K562 (cell line): Measurements from ENCODE around the gene PARP15. TPM values are rescaled to one million over a fixed set of nuclear protein-coding genes. Genes with fewer than 3 reads are reported as not detected.

Experiments used
- ATAC-seq: fragments of 200-7000 bp; cut with Tn5 transposase; 3 replicates; pipeline ENCODE4 v1.9.1; 2020; ENCODE audit warnings: moderate library complexity
- BruUV-seq: library from RNA; stranded (reverse); fragments of 400-500 nt; replicated peaks from 2 replicates; lab custom pipeline; 2021; lab: Mats Ljungman, UMichigan
- CTCF ChIA-PET: fragments of 300-600 bp; formaldehyde crosslinking; extraction: SDS; loops from one replicate; lab custom pipeline; 2021; ENCODE audit warnings: low intra/inter-chr PET ratio; lab: Yijun Ruan, JAX
- POLR2A ChIA-PET: fragments of 300-600, 350-650 bp; sonication (Branson Sonifier 250); formaldehyde crosslinking; extraction: SDS; loops from one replicate; lab custom pipeline; 2021; ENCODE audit warnings: antibody characterized with exemption, inconsistent platforms; lab: Yijun Ruan, JAX
- DNase-seq, 4 experiments: peaks; one replicate each; pipeline versions ENCODE4 v3.0.0 to v3.0.0-alpha.2; 2011 to 2018; ENCODE audit warnings: low spot score in 3 of 4, mixed read lengths in 3 of 4; ENCODE audit errors: extremely low read depth in 1 of 4
- FAIRE-seq: peaks from 2 replicates; lab custom pipeline; 2011; peaks lifted over from hg19 to GRCh38; lab: Jason Lieb, UNC
- H2AFZ ChIP-seq: 2 replicates; pipeline ENCODE4 v1.6.0; 2011; ENCODE audit warnings: low read depth, low read length, control low read depth, inconsistent platforms
- H3K27ac ChIP-seq: fragments of 200-600 bp; 3 replicates; pipeline ENCODE4 v1.8.0; 2011; ENCODE audit warnings: low read depth, mild to moderate bottlenecking, control low read depth, inconsistent platforms, low read length, moderate library complexity, mixed read lengths; ENCODE audit errors: extremely low read depth
- H3K27me3 ChIP-seq, 2 experiments: fragments of 300-600 bp in 1 of 2; 2 replicates in 1 of 2; 3 replicates in 1 of 2; pipeline versions ENCODE4 v1.6.0 to v1.8.0; 2011; ENCODE audit warnings: inconsistent platforms in 2 of 2, low read length in 2 of 2, mild to moderate bottlenecking in 1 of 2, mixed read lengths in 1 of 2, moderate library complexity in 1 of 2; ENCODE audit not compliant: control insufficient read depth in 2 of 2, insufficient read depth in 2 of 2
- H3K36me3 ChIP-seq: fragments of 300-600 bp; 3 replicates; pipeline ENCODE4 v1.8.0; 2011; ENCODE audit warnings: mild to moderate bottlenecking, low read length, inconsistent platforms; ENCODE audit not compliant: control insufficient read depth, insufficient read depth
- H3K4me1 ChIP-seq, 2 experiments: fragments of 200-600 bp in 1 of 2; replicated peaks in 1 of 2; 2 replicates in 1 of 2; 3 replicates in 1 of 2; pipeline versions ENCODE4 v1.5.1 to v1.8.0; 2011; ENCODE audit warnings: inconsistent platforms in 2 of 2, low read length in 2 of 2, mild to moderate bottlenecking in 1 of 2, mixed read lengths in 1 of 2, moderate library complexity in 1 of 2; ENCODE audit not compliant: control insufficient read depth in 2 of 2, insufficient read depth in 2 of 2
- H3K4me2 ChIP-seq: 2 replicates; pipeline ENCODE4 v1.6.1; 2011; ENCODE audit warnings: low read length, control low read depth, inconsistent platforms, mixed read lengths; ENCODE audit not compliant: insufficient read depth
- H3K4me3 ChIP-seq: fragments of 200-600 bp; sonication (generic), shearing (Covaris generic); 2 replicates; pipeline ENCODE4 v1.5.1; 2016; ENCODE audit warnings: control low read depth, inconsistent platforms
- H3K79me2 ChIP-seq: fragments of 200-600 bp; 3 replicates; pipeline ENCODE4 v1.8.0; 2011; ENCODE audit warnings: low read length, inconsistent platforms; ENCODE audit not compliant: control insufficient read depth, insufficient read depth
- H3K9ac ChIP-seq, 2 experiments: 2 replicates each; pipeline versions ENCODE4 v1.6.0 to v1.6.1; 2011; ENCODE audit warnings: low read depth in 2 of 2, low read length in 2 of 2, control low read depth in 1 of 2, inconsistent platforms in 1 of 2, mild to moderate bottlenecking in 1 of 2, mixed read lengths in 1 of 2; ENCODE audit not compliant: insufficient read depth in 1 of 2
- H3K9me1 ChIP-seq: one replicate; pipeline ENCODE4 v1.6.0; 2011; ENCODE audit warnings: inconsistent platforms, mild to moderate bottlenecking, low read length, moderate library complexity; ENCODE audit not compliant: control insufficient read depth, insufficient read depth
- H3K9me3 ChIP-seq: replicated peaks from 2 replicates; pipeline ENCODE4 v1.5.1; 2011; ENCODE audit warnings: low read depth, low read length, inconsistent platforms; ENCODE audit not compliant: control insufficient read depth, insufficient read depth
- H4K20me1 ChIP-seq: replicated peaks from 2 replicates; pipeline ENCODE4 v1.6.1; 2011; ENCODE audit warnings: low read length, inconsistent platforms, mixed read lengths; ENCODE audit not compliant: control insufficient read depth, insufficient read depth
- L3MBTL2 ChIP-seq: fragments of 450-650 bp; IDR thresholded peaks from 2 replicates; pipeline ENCODE4 v1.6.1; 2016; ENCODE audit warnings: mild to moderate bottlenecking, moderate library complexity
- MCM7 ChIP-seq, 2 experiments: fragments of 450-650 bp; IDR thresholded peaks; 2 replicates each; pipeline ENCODE4 v1.6.1; 2016 to 2018
- NONO ChIP-seq, 2 experiments: fragments of 200-400 bp in 1 of 2; fragments of 450-650 bp in 1 of 2; formaldehyde crosslinking in 1 of 2; IDR thresholded peaks; 2 replicates each; pipeline ENCODE4 v1.6.1; 2017; ENCODE audit warnings: low read depth in 2 of 2, mild to moderate bottlenecking in 2 of 2, moderate library complexity in 2 of 2, low read length in 1 of 2
- WGBS: fragments of 100-300 bp; shearing (Covaris generic); methylation state at CpG from one replicate; pipeline ENCODE4 v1.1.6; 2016; ENCODE audit warnings: low coverage, mixed read lengths; ENCODE audit not compliant: insufficient coverage; ENCODE audit errors: missing lambda C conversion rate; 5-methylcytosine and 5-hydroxymethylcytosine counted together
- in situ Hi-C: fragments of 300-500 bp; cut with MboI; formaldehyde crosslinking; loops from 4 replicates; pipeline ENCODE4 v1.15.0; 2018; ENCODE audit warnings: inconsistent platforms, mixed read lengths
- intact Hi-C: fragments of 100-400 bp; cut with micrococcal nuclease; formaldehyde crosslinking; loops from 2 replicates; pipeline ENCODE4 v1.14.2; 2022
- polyA plus RNA-seq, 8 experiments: library from polyadenylated mRNA; depleted of rRNA in 4 of 8; stranded (reverse) in 5 of 8; unstranded in 3 of 8; fragments of >200 nt; fragmentation: Nextera tagmentation in 2 of 8; fragmentation: Illumina TruSeq in 1 of 8; extraction: Ambion mirVana in 2 of 8; extraction: Trizol in 1 of 8; gene quantifications; 2 replicates each; pipeline versions ENCODE4 v1.2.1 to v1.2.3, GENCODE V29; 2011 to 2014; ENCODE audit warnings: inconsistent platforms in 1 of 8, missing spikeins in 1 of 8
- total RNA-seq, 7 experiments: library from RNA; depleted of rRNA in 6 of 7; stranded (reverse); fragments of >200 nt in 6 of 7; fragmentation: Illumina TruSeq in 2 of 7; extraction: Trizol in 2 of 7; gene quantifications; 2 replicates each; pipeline versions ENCODE4 v1.2.1 to v1.2.3, GENCODE V29; 2011 to 2021; ENCODE audit warnings: low replicate concordance in 1 of 7
- TF ChIP-seq, protein P1 (sequence below), 2 experiments: fragments of 450-650 bp; conservative IDR thresholded peaks; 2 replicates each; pipeline ENCODE4 v1.6.1; 2017; ENCODE audit warnings: mild to moderate bottlenecking in 2 of 2, moderate library complexity in 2 of 2
- TF ChIP-seq, protein P2 (sequence below), 2 experiments: IDR thresholded peaks in 1 of 2; conservative IDR thresholded peaks in 1 of 2; 2 replicates each; pipeline ENCODE4 v1.6.1; 2016; ENCODE audit warnings: low read depth in 2 of 2, mild to moderate bottlenecking in 1 of 2, missing compliant biosample characterization in 1 of 2, missing genetic modification characterization in 1 of 2, moderate library complexity in 1 of 2
- TF ChIP-seq, protein P3 (sequence below): conservative IDR thresholded peaks from 2 replicates; pipeline ENCODE4 v1.6.1; 2011; ENCODE audit warnings: low read depth, mild to moderate bottlenecking, low read length; ENCODE audit not compliant: control insufficient read depth
- TF ChIP-seq, protein P4 (sequence below): fragments of 450-650 bp; IDR thresholded peaks from 2 replicates; pipeline ENCODE4 v1.6.1; 2017; ENCODE audit warnings: antibody characterized with exemption, mild to moderate bottlenecking

The PARP15 gene
- total and polyA plus RNA-seq, 9 of the 15 experiments (the other 6 are each of a cell fraction or from before 2014, with no cell fraction given): 0.05 to 0.40 (median 0.13) TPM

DNA sequence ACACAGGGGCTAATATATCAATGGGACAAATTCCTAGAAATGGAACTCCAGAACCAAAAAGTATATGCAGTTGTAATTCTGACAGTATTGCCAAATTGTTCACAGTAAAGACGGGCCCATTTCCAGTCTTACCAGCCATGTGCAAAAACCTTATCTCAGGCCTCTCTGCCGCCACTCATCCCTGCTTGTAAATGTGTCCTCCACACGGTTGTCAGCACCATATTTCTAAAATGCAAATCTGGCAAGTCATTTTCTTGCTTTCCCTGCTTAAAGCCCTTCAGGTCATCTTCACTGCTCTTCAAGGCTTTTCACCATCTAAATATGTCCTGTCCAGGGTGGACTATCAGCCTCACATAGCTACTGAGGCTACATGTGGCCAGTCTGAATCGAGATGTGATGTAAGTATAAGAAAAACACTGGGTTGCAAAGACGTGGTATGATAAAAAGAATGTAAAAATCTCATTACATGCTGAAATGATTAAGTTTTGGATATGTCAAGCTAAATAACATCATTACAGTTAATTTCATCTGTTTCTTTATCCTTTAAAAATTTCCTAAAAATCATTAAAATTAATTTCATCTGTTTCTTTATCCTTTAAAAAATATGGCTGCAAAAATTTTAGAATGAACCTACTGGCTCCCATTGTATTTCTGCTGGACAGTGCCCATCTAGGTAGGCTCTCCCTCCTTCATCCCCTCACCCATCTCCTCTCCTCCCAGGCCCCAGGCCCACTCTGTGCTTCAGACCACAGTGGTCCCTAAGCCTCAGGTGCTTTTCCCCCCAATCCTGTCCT lies 14.3 kb upstream of the PARP15 start:
- BruUV-seq: no TSS peak
- Histone ChIP-seq H3K27ac (peak overlapping the region; percentile 80), H3K4me1 (peaks cover 8% of the 10 kb centered on the region in 2 experiments; a peak in 4 of 5 replicates), H3K79me2 (peaks cover 10% of the 10 kb centered on the region; the same call in 2 of the 3 replicates), H4K20me1 (no peaks in the 10 kb centered on the region), H3K36me3 (no peaks in the 10 kb centered on the region), H3K4me3 (peak overlapping the region; percentile 66), H3K9ac (peak overlapping the region; percentile 73 to 81; a peak in 3 of 4 replicates), H2AFZ (peak overlapping the region; percentile 91), H3K9me1 (no peaks in the 10 kb centered on the region), H3K4me2 (peak overlapping the region; percentile 78), H3K9me3 (no peaks in the 10 kb centered on the region), H3K27me3 (no peaks in the 10 kb centered on the region)
- ChIA-PET POLR2A (interaction anchor here (1.2 kb wide), 1 partner anchor 18 kb away, joined by 3 read pairs; no protein-coding TSS in a partner anchor), CTCF (no interaction called here)
- 0 out of 3 replicates have a peak, but pooled peaks have one; percentile 6 for ATAC-seq
- DNase-seq: peak in 2 of 4 experiments; percentile 13 to 25
- in situ Hi-C loops: no loop called here
- intact Hi-C loops: loop anchor here (5.0 to 10.0 kb wide), 4 partner anchors 108 to 462 kb away; partner anchors contain the start of gene SEMA5B
- FAIRE-seq: no peak
- 23% methylated on average over 5 of the region's 5 CpGs for WGBS
- TF ChIP-seq, protein P1, sequence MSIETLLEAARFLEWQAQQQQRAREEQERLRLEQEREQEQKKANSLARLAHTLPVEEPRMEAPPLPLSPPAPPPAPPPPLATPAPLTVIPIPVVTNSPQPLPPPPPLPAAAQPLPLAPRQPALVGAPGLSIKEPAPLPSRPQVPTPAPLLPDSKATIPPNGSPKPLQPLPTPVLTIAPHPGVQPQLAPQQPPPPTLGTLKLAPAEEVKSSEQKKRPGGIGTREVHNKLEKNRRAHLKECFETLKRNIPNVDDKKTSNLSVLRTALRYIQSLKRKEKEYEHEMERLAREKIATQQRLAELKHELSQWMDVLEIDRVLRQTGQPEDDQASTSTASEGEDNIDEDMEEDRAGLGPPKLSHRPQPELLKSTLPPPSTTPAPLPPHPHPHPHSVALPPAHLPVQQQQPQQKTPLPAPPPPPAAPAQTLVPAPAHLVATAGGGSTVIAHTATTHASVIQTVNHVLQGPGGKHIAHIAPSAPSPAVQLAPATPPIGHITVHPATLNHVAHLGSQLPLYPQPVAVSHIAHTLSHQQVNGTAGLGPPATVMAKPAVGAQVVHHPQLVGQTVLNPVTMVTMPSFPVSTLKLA (conservative IDR thresholded peaks at IDR 0.05): 0 out of 4 replicates have a peak, but pooled peaks of 1 of the 2 experiments have one; percentile 18
- TF ChIP-seq, protein P2, sequence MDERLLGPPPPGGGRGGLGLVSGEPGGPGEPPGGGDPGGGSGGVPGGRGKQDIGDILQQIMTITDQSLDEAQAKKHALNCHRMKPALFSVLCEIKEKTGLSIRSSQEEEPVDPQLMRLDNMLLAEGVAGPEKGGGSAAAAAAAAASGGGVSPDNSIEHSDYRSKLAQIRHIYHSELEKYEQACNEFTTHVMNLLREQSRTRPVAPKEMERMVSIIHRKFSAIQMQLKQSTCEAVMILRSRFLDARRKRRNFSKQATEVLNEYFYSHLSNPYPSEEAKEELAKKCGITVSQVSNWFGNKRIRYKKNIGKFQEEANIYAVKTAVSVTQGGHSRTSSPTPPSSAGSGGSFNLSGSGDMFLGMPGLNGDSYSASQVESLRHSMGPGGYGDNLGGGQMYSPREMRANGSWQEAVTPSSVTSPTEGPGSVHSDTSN (CRISPR knock-in tag; IDR thresholded peaks at IDR 0.05; ENCODE audit: low read depth): no peak
- TF ChIP-seq, protein P2 (tag; conservative IDR thresholded peaks at IDR 0.05; ENCODE audit: low read depth): peak; percentile 70
- TF ChIP-seq, protein P3, sequence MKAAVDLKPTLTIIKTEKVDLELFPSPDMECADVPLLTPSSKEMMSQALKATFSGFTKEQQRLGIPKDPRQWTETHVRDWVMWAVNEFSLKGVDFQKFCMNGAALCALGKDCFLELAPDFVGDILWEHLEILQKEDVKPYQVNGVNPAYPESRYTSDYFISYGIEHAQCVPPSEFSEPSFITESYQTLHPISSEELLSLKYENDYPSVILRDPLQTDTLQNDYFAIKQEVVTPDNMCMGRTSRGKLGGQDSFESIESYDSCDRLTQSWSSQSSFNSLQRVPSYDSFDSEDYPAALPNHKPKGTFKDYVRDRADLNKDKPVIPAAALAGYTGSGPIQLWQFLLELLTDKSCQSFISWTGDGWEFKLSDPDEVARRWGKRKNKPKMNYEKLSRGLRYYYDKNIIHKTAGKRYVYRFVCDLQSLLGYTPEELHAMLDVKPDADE: no peak
- TF ChIP-seq L3MBTL2 (peak; percentile 15; the same call in 1 of the 2 replicates), MCM7 (IDR thresholded peaks at IDR 0.05) (no peak), NONO (IDR thresholded peaks at IDR 0.05; ENCODE audit: low read depth in 2 of 2, low read length in 1 of 2) (no peak)
- TF ChIP-seq, protein P4, sequence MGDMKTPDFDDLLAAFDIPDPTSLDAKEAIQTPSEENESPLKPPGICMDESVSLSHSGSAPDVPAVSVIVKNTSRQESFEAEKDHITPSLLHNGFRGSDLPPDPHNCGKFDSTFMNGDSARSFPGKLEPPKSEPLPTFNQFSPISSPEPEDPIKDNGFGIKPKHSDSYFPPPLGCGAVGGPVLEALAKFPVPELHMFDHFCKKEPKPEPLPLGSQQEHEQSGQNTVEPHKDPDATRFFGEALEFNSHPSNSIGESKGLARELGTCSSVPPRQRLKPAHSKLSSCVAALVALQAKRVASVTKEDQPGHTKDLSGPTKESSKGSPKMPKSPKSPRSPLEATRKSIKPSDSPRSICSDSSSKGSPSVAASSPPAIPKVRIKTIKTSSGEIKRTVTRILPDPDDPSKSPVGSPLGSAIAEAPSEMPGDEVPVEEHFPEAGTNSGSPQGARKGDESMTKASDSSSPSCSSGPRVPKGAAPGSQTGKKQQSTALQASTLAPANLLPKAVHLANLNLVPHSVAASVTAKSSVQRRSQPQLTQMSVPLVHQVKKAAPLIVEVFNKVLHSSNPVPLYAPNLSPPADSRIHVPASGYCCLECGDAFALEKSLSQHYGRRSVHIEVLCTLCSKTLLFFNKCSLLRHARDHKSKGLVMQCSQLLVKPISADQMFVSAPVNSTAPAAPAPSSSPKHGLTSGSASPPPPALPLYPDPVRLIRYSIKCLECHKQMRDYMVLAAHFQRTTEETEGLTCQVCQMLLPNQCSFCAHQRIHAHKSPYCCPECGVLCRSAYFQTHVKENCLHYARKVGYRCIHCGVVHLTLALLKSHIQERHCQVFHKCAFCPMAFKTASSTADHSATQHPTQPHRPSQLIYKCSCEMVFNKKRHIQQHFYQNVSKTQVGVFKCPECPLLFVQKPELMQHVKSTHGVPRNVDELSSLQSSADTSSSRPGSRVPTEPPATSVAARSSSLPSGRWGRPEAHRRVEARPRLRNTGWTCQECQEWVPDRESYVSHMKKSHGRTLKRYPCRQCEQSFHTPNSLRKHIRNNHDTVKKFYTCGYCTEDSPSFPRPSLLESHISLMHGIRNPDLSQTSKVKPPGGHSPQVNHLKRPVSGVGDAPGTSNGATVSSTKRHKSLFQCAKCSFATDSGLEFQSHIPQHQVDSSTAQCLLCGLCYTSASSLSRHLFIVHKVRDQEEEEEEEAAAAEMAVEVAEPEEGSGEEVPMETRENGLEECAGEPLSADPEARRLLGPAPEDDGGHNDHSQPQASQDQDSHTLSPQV: 0 out of 2 replicates have a peak, but pooled peaks have one; percentile 19
